Testis (tissue), 3 donors: ENCODE results near the gene NAXE. TPM values are rescaled to one million over a fixed set of nuclear protein-coding genes. Genes with fewer than 3 reads are reported as not detected.
"Not testable (repeated sequence)": the region's sequence is repeated elsewhere in the genome, so short reads cannot be mapped to it uniquely, and the experiment has no call there.

Experiments used
- DNase-seq: peaks from one replicate; pipeline ENCODE4 v3.0.0-alpha.2; 2019
- H3K27ac ChIP-seq, 2 donors: fragments of 200-600 bp; sonication (generic); one replicate each; pipeline ENCODE4 v1.5.1; 2019
- H3K27me3 ChIP-seq: fragments of 200-600 bp; sonication (generic); one replicate; pipeline ENCODE4 v1.5.1; 2019
- H3K36me3 ChIP-seq: fragments of 200-600 bp; sonication (generic); one replicate; pipeline ENCODE4 v1.5.1; 2017; ENCODE audit warnings: low read depth; ENCODE audit errors: missing control alignments
- H3K4me1 ChIP-seq: fragments of 200-600 bp; sonication (generic); one replicate; pipeline ENCODE4 v1.5.1; 2019
- H3K4me3 ChIP-seq, 2 donors: fragments of 200-600 bp; sonication (generic); one replicate each; pipeline ENCODE4 v1.5.1; 2017 to 2019
- H3K9me3 ChIP-seq: fragments of 200-600 bp; sonication (generic); one replicate; pipeline ENCODE4 v1.5.1; 2017
- POLR2A ChIP-seq: fragments of 450-650 bp; IDR thresholded peaks from one replicate; pipeline ENCODE4 v1.6.1; 2017; ENCODE audit warnings: antibody characterized with exemption, mild to moderate bottlenecking, moderate library complexity
- WGBS, 2 donors: methylation state at CpG; one replicate each; pipeline ENCODE4 v1.1.5; 2018; 5-methylcytosine and 5-hydroxymethylcytosine counted together
- intact Hi-C: fragments of 100-400 bp; cut with DNase I; formaldehyde crosslinking; loops from one replicate; pipeline ENCODE4 v1.15.1; 2023; ENCODE audit warnings: low total_unique reads
- polyA plus RNA-seq: library from polyadenylated mRNA; stranded (reverse); fragments of 350-450 nt; fragmentation: Illumina TruSeq; extraction: RNeasy Lipid Tissue Mini Kit (QIAGEN cat#74804); gene quantifications from one replicate; pipeline ENCODE4 v1.2.3, GENCODE V29; 2014; ENCODE audit warnings: low read depth, low replicate concordance; ENCODE audit not compliant: insufficient read depth
- total RNA-seq, 2 donors: library from RNA; depleted of rRNA; stranded (reverse); fragments of >200 nt; gene quantifications; one replicate each; pipeline ENCODE4 v1.2.3, GENCODE V29; 2016
- TF ChIP-seq, protein P1 (sequence below), 3 experiments: fragments of 450-650 bp in 2 of 3; fragments of 200-600 bp in 1 of 3; sonication (generic) in 1 of 3; IDR thresholded peaks; one replicate each; pipeline ENCODE4 v1.5.1; 2016 to 2019; ENCODE audit warnings: antibody characterized with exemption in 3 of 3, mild to moderate bottlenecking in 2 of 3, moderate library complexity in 1 of 3

The NAXE gene
- total and polyA plus RNA-seq, 3 donors from 2014 or later, result 110 to 200 (median 142) TPM

DNA sequence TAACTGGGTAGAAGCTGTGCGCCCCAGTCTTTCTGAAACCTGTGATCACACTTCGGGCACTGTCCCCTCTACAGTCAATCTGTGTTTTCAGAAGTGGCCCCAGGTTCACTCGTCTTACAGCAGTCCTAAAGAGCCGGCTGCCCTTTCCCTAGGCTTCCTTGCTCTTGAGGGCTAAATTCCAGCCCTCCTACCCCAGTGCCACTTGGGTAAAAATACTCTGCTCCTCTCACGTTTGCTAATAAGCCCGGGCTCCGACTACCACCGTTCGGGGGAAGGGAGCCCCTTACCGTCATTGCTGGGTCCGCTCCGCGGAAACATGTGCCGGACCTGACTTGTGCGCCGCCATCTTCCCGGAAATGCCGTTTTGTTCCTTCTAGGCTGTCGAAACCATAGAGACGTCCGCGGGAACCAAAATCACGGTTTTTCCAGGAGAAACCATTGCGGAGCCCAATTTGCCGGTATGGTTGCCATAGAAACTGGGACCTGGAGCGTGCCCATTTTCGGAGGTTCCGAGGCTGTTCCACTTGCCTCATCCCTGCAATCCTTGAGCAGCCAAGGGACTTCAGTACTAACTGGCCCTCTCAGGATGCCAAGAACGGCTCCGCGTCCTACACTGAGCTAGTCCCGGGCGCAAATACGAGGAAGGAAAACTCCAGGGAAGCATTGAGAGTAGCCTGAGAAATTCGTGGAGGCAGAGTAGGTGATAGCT lies 9.7 kb downstream of the NAXE start, which contains the start of gene GPATCH4:
GPATCH4 (minus strand) TSS at position 358 of the 709 bp plus-strand sequence.
- Histone ChIP-seq H3K27me3 (no peaks in the 10 kb centered on the region), H3K4me1 (peaks cover 7% of the 10 kb centered on the region), H3K27ac (peak within 1 kb of the TSS; percentile 65 to 83), H3K36me3 (no peaks in the 10 kb centered on the region), H3K9me3 (no peaks in the 10 kb centered on the region), H3K4me3 (peak within 1 kb of the TSS; percentile 62 to 81)
- intact Hi-C loops, result loop anchor here (5.0 to 10.0 kb wide), 2 partner anchors 94 to 146 kb away; no protein-coding TSS in a partner anchor
- DNase-seq, result peak; percentile 95
- TF ChIP-seq, protein P1, sequence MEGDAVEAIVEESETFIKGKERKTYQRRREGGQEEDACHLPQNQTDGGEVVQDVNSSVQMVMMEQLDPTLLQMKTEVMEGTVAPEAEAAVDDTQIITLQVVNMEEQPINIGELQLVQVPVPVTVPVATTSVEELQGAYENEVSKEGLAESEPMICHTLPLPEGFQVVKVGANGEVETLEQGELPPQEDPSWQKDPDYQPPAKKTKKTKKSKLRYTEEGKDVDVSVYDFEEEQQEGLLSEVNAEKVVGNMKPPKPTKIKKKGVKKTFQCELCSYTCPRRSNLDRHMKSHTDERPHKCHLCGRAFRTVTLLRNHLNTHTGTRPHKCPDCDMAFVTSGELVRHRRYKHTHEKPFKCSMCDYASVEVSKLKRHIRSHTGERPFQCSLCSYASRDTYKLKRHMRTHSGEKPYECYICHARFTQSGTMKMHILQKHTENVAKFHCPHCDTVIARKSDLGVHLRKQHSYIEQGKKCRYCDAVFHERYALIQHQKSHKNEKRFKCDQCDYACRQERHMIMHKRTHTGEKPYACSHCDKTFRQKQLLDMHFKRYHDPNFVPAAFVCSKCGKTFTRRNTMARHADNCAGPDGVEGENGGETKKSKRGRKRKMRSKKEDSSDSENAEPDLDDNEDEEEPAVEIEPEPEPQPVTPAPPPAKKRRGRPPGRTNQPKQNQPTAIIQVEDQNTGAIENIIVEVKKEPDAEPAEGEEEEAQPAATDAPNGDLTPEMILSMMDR (IDR thresholded peaks at IDR 0.05), result no peak
- WGBS, 2 donors, result 1% methylated on average over 32 to 35 of the region's 35 CpGs

DNA sequence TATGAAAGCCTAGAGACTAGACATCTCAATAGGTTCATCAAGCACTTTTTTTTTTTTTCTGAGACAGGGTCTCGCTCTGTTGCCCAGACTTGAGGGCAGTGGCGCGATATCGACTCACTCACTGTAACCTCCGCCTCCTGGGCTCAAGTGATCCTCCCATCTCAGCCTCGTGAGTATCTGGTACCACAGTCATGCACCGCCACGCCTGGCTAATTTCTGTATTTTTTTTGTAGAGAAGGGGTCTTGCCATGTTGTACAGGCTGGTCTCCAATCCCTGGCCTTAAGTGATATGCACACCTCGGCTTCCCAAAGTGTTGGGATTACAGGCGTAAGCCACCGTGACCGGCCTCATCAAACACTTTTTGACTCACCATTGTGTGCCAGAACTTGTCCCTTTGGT lies 10.3 kb downstream of the NAXE start:
- H3K27me3 ChIP-seq, result no peaks in the 10 kb centered on the region
- WGBS, 2 donors, result 46 to 49% methylated on average over 12 of the region's 12 CpGs

DNA sequence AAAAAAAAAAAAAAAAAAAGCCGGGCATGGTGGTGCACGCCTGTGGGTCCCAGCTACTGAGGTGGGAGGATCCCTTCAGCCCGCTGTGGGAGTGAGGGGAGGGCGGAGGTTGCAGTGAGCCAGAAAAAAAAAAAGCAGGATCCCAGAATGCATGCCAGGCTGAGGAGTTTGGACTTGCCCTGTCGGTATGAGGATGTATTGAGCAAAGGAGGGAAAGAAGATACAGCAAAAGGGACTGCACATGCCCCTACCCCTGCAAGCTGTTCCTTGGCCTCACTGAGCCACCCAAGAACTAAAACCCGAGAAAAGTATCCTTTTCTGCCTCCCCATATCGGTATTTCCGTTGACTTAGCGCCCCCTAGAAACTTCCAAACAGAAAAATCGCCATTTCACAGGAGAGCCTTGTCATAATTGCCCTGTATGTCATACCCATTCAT lies 11.0 kb downstream of the NAXE start:
- no peaks in the 10 kb centered on the region for H3K27me3 ChIP-seq
- H3K9me3 ChIP-seq, result no peaks in the 10 kb centered on the region
- H3K4me3 ChIP-seq, result no peak overlapping the region
- no peak for DNase-seq
- no peaks in the 10 kb centered on the region for H3K36me3 ChIP-seq
- intact Hi-C loops, result loop anchor here (5.0 to 10.0 kb wide), 2 partner anchors 95 to 148 kb away; no protein-coding TSS in a partner anchor
- 18 to 21% methylated on average over 10 of the region's 10 CpGs for WGBS, 2 donors
- H3K4me1 ChIP-seq, result peaks cover 7% of the 10 kb centered on the region
- no peak for TF ChIP-seq POLR2A
- TF ChIP-seq, protein P1 (IDR thresholded peaks at IDR 0.05), result peak in 2 of 3 experiments; percentile 11 to 42
- no peak overlapping the region for H3K27ac ChIP-seq

More for the DNA sequence above, 10.3 kb downstream of the NAXE start:
- no peaks in the 10 kb centered on the region for H3K9me3 ChIP-seq
- H3K27ac ChIP-seq, result peak overlapping the region; percentile 65 to 83
- no peak for DNase-seq
- TF ChIP-seq, protein P1 (IDR thresholded peaks at IDR 0.05), result no peak
- TF ChIP-seq POLR2A, result no peak
- H3K4me3 ChIP-seq, result peak overlapping the region; percentile 62 to 81
- H3K36me3 ChIP-seq, result no peaks in the 10 kb centered on the region
- peaks cover 7% of the 10 kb centered on the region for H3K4me1 ChIP-seq
- intact Hi-C loops, result loop anchor here (5.0 to 10.0 kb wide), 2 partner anchors 95 to 147 kb away; no protein-coding TSS in a partner anchor

DNA sequence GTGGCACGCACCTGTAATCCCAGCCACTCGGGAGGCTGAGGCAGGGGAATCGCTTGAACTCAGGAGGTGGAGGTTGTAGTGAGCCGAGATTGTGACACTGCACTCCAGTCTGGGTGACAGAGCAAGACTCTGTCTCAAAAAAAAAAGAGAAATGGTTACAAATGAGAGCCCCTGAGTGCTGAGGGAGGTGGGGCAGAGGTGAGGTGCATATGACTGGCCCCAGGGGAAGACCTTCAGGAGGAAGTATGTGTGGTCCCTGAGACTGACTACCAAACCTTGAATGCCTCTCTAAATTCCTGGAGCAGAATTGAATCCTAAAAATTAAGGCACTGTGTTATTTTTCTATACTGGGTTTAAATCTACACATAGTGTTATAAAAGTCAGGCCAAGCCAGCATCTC lies 15.8 kb downstream of the NAXE start:
- not testable (repeated sequence) for DNase-seq, H3K36me3 ChIP-seq, H3K27me3 ChIP-seq, H3K4me1 ChIP-seq, H3K27ac ChIP-seq, H3K4me3 ChIP-seq, H3K9me3 ChIP-seq
- WGBS, 2 donors, result 89 to 90% methylated on average over 4 of the region's 4 CpGs
- intact Hi-C loops, result loop anchor here (10.0 kb wide), 1 partner anchor 153 kb away; no protein-coding TSS in a partner anchor

DNA sequence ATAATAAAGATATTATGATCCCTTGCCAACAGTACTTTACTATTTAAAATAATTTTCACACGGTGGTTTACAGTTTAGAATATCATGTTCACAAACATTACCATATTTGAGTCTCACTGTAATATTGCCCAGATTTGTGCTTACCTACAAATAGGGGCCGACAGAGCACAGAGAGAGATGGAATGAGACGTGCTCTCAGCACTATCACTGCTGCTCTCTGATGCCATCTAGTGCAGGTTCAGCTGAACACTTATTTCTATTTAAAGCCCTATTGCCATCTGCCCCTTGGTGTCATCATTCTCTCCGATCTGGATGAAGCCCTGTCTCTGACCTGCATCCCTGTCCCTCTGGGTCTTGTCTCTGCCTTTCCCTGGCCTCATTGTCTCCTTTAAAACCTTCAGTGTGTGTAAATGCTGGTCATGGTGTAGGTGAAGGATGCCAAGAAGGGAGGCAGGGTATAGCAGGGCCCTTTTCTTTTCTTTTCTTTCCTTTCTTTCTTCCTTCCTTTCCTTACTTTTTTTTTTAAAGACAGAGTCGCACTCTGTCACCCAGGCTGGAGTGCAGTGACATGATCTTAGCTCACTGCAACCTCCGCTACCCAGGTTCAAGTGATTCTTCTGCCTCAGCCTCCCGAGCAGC lies 16.6 kb downstream of the NAXE start:
- Histone ChIP-seq H3K27me3 (no peaks in the 10 kb centered on the region), H3K27ac (no peak overlapping the region), H3K4me1 (no peaks in the 10 kb centered on the region), H3K36me3 (no peaks in the 10 kb centered on the region), H3K4me3 (no peak overlapping the region), H3K9me3 (no peaks in the 10 kb centered on the region)
- 44 to 54% methylated on average over 7 of the region's 7 CpGs for WGBS, 2 donors
- intact Hi-C loops, result loop anchor here (10.0 kb wide), 1 partner anchor 153 kb away; no protein-coding TSS in a partner anchor
- no peak for TF ChIP-seq POLR2A
- TF ChIP-seq, protein P1 (IDR thresholded peaks at IDR 0.05), result peak; percentile 49 to 81 (median 55)
- peak; percentile 74 for DNase-seq
